Activated naive CD8-positive, alpha-beta T cell treated with anti-CD3 and anti-CD28 coated beads, Interleukin-2, amount 50 U/mL, for 24 hours (primary cell): ENCODE measurements around the gene APC2.

ENCODE experiments used
- ATAC-seq: fragments of 150-1000 bp; cut with Tn5 transposase; one replicate; pipeline ENCODE4 v1.10.0; 2021
- DNase-seq: peaks from one replicate; pipeline ENCODE4 v3.0.0; 2021
- H3K27ac Mint-ChIP-seq: one replicate; pipeline ENCODE4 v1.8.0; 2021; ENCODE audit warnings: mild to moderate bottlenecking, mixed read lengths
- H3K27me3 Mint-ChIP-seq: one replicate; pipeline ENCODE4 v1.8.0; 2021; ENCODE audit warnings: mixed read lengths
- H3K36me3 Mint-ChIP-seq: one replicate; pipeline ENCODE4 v1.8.0; 2021; ENCODE audit warnings: low read depth, mixed read lengths
- H3K4me1 Mint-ChIP-seq: one replicate; pipeline ENCODE4 v1.8.0; 2021; ENCODE audit warnings: mixed read lengths
- H3K4me3 Mint-ChIP-seq: one replicate; pipeline ENCODE4 v1.8.0; 2021; ENCODE audit warnings: mild to moderate bottlenecking, moderate library complexity, mixed read lengths
- H3K9me3 Mint-ChIP-seq: one replicate; pipeline ENCODE4 v1.8.0; 2021; ENCODE audit warnings: mixed read lengths

The APC2 gene

DNA sequence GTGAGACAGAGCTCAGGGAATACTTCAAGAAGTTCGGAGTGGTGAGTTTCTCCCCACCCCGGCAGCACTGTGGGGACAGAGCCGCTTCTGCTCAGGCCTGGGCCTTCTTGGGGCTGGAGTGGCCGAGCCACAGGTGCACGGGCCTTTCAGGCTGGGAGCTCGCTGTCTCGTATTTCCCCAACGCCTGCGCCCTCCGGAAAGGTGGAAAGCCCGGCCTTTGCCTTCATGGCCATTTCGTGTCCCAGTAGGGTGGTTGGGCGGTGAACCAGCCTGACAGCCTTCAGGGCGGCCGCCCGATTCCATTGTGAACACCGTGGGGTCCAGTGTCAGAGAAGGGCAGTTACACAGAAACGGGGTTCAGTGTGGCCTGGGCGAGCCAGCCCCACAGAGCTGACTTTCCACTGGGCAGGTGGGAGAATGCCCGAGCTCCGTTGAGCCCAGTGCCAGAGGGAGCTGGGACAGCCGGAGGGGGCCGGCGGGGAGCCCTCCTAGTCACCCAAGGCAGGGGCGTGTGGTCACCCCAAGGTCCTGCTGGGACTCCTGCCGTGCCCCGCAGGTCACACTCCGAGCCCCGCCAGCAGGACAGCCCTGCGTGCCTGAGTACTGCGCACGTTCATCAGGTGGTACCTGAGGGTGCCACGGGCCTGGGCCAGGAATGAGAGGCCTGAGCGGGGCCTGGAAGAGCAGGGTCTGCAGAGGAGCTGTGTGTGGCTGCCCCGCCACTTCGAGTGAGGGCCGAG lies 28.5 kb upstream of the APC2 start:
- H3K27ac Mint-ChIP-seq = no peak overlapping the region
- H3K36me3 Mint-ChIP-seq = peaks cover 51% of the 10 kb centered on the region

GRCh38 chr19:1421958-1422305 lies 28.0 kb upstream of the APC2 start:
- H3K9me3 Mint-ChIP-seq = no peaks in the 10 kb centered on the region
- H3K27me3 Mint-ChIP-seq = no peaks in the 10 kb centered on the region
- no peak for DNase-seq
- H3K4me1 Mint-ChIP-seq = peaks cover 9% of the 10 kb centered on the region
- no peak overlapping the region for H3K27ac Mint-ChIP-seq
- H3K36me3 Mint-ChIP-seq = peaks cover 51% of the 10 kb centered on the region
- no peak for ATAC-seq
- H3K4me3 Mint-ChIP-seq = no peak overlapping the region

More for the DNA sequence above, 28.5 kb upstream of the APC2 start:
- Mint-ChIP-seq H3K4me1 (peaks cover 12% of the 10 kb centered on the region), H3K4me3 (no peak overlapping the region), H3K27me3 (no peaks in the 10 kb centered on the region), H3K9me3 (no peaks in the 10 kb centered on the region)
- ATAC-seq (no peak), DNase-seq (no peak)

DNA sequence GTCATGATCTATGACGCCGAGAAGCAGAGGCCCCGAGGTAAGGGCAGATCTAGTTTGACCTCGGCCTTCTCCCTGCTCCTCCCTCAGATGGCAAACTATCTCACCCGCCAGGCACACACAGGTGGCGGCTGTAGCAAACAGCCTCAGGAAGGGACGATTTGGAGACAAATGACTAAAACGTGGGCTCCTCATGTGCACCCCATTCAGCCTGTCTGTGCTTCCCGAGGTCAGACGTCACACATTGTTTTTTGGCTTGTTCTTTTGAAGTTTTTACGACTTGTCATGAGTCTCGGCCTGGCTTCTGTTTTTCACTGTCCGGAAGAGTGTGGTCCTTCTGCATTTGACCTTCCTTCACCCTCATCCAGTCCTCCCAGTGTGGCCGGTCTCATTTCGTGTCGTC lies 27.6 kb upstream of the APC2 start:
- H3K36me3 Mint-ChIP-seq = peaks cover 47% of the 10 kb centered on the region
- no peak for ATAC-seq

DNA sequence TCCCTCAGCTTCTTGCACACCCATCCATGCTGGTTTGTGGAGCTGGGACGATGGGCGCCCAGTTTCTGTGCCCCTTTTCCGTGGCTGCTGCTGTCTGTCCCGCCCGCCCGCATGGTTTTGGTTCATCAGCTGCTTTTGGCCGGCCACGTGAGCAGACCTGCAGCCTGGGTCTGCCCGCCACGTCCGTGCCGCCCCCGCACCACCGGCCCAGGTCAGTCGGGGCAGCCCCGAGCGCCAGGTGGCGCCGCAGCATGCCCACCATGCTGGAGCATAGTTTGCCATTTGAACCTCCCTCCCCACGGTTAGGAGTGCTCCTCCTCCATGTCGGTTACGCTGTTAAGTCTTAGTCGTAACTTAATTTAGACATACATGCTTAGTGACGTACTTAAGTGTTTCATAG lies 27.0 kb upstream of the APC2 start:
- Mint-ChIP-seq H3K27ac (no peak overlapping the region), H3K27me3 (no peaks in the 10 kb centered on the region), H3K36me3 (peaks cover 45% of the 10 kb centered on the region), H3K9me3 (no peaks in the 10 kb centered on the region), H3K4me3 (no peak overlapping the region), H3K4me1 (peaks cover 2% of the 10 kb centered on the region)
- DNase-seq (no peak), ATAC-seq (no peak)

More for the DNA sequence above, 27.6 kb upstream of the APC2 start:
- Mint-ChIP-seq H3K4me1 (peaks cover 5% of the 10 kb centered on the region), H3K9me3 (no peaks in the 10 kb centered on the region), H3K27ac (no peak overlapping the region), H3K27me3 (no peaks in the 10 kb centered on the region), H3K4me3 (no peak overlapping the region)
- no peak for DNase-seq

GRCh38 chr19:1423436-1424191 lies 26.3 kb upstream of the APC2 start:
- no peak for DNase-seq
- H3K27ac Mint-ChIP-seq = no peak overlapping the region
- peaks cover 2% of the 10 kb centered on the region for H3K4me1 Mint-ChIP-seq
- H3K4me3 Mint-ChIP-seq = no peak overlapping the region
- peaks cover 48% of the 10 kb centered on the region for H3K36me3 Mint-ChIP-seq
- H3K9me3 Mint-ChIP-seq = no peaks in the 10 kb centered on the region
- H3K27me3 Mint-ChIP-seq = no peaks in the 10 kb centered on the region
- no peak for ATAC-seq

DNA sequence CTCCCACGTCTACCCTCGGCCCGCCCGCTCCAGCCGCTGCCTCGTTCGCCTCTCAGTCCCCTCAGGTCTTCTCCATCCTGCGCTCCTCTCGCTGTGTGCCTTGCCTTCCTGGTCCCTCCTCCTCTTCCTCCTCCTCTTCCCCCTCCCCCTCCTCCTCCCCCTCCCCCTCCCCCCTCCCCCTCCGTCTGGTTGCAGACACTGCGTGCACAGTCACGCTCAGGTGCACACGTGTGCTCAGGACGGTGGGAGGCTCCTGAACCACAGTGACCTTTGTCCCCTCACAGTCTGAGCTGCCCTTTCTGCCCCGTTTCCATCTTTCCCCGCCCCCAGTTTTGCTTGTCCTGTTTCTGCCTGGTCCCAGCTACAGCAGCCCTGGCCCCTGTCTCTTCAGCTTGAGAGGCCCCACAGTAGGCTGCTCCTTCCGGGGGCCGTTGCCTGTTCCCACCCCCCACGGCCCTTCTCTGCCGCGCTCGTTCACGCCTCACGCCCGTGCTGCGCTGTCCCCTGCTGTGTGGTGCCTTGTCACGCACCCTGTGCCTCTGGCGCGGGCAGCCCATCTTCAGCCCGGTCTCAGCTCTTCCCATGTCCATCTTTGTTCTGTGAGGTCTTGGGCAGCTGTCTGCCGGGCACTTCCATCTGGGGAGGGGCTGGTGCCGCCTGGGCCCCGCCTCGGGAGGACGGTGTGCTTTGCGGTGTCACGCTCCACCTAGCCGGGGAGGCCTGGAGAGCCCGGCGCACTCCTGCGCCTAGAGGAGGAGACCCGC lies 25.5 kb upstream of the APC2 start:
- ATAC-seq = no peak
- no peak overlapping the region for H3K4me3 Mint-ChIP-seq

DNA sequence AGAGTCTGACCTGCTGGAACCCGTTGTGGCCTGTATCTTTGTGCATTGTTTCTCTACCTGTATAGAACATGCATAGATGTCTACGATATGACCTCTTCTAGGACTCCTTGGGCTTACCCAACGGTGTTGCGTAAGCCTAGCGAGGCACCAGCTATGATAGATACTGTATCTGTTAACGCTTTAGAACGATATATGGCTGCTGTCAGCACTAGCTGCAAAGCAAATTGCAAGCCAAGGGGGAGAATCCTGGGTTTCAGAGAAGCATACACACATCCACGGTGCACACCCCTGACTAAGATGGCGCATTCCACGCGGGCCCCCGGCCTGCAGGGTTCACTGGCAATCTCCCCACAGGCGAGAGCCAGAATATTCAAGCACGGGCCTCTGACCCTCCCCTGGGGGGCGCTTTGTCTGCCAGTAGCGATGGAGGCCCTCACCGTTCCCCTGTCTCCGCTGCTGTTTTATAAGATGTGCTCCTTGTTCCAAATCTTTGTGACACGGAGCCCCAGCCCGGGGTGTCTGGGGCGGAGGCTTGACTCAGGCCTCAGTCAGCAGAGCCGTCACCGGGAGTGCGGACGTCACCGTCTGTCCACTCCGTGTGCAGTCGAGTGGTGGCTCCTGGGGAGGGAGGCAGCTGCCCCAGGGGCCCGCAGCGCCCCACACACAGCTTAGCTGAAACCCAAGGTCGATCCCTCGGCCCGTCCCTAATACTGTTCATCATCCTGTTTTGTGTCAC lies 24.7 kb upstream of the APC2 start:
- H3K27ac Mint-ChIP-seq = no peak overlapping the region
- H3K9me3 Mint-ChIP-seq = no peaks in the 10 kb centered on the region
- no peaks in the 10 kb centered on the region for H3K27me3 Mint-ChIP-seq
- no peak for ATAC-seq
- no peaks in the 10 kb centered on the region for H3K4me1 Mint-ChIP-seq
- H3K4me3 Mint-ChIP-seq = no peak overlapping the region
- DNase-seq = no peak
- H3K36me3 Mint-ChIP-seq = peaks cover 37% of the 10 kb centered on the region

More for the DNA sequence above, 25.5 kb upstream of the APC2 start:
- H3K27me3 Mint-ChIP-seq = no peaks in the 10 kb centered on the region
- H3K36me3 Mint-ChIP-seq = peaks cover 41% of the 10 kb centered on the region
- H3K4me1 Mint-ChIP-seq = no peaks in the 10 kb centered on the region
- H3K27ac Mint-ChIP-seq = no peak overlapping the region
- no peak for DNase-seq
- no peaks in the 10 kb centered on the region for H3K9me3 Mint-ChIP-seq

- H3K9me3 Mint-ChIP-seq = no peaks in the 10 kb centered on the region
- no peaks in the 10 kb centered on the region for H3K4me1 Mint-ChIP-seq
- peaks cover 34% of the 10 kb centered on the region for H3K36me3 Mint-ChIP-seq
- no peak overlapping the region for H3K27ac Mint-ChIP-seq
- DNase-seq = no peak
- H3K4me3 Mint-ChIP-seq = no peak overlapping the region
- ATAC-seq = no peak
- H3K27me3 Mint-ChIP-seq = no peaks in the 10 kb centered on the region
Observed at GRCh38 chr19:1425902-1426301, 24.0 kb upstream of the APC2 start.

GRCh38 chr19:1426736-1427135 lies 23.2 kb upstream of the APC2 start:
- DNase-seq = no peak
- Mint-ChIP-seq H3K9me3 (no peaks in the 10 kb centered on the region), H3K4me3 (no peak overlapping the region), H3K27ac (no peak overlapping the region), H3K4me1 (no peaks in the 10 kb centered on the region), H3K36me3 (peaks cover 32% of the 10 kb centered on the region), H3K27me3 (no peaks in the 10 kb centered on the region)
- no peak for ATAC-seq

GRCh38 chr19:1427221-1427920 lies 22.6 kb upstream of the APC2 start:
- no peak overlapping the region for H3K4me3 Mint-ChIP-seq
- H3K27me3 Mint-ChIP-seq = no peaks in the 10 kb centered on the region
- peaks cover 30% of the 10 kb centered on the region for H3K36me3 Mint-ChIP-seq
- ATAC-seq (no peak), DNase-seq (no peak)
- H3K27ac Mint-ChIP-seq = no peak overlapping the region
- H3K9me3 Mint-ChIP-seq = no peaks in the 10 kb centered on the region
- no peaks in the 10 kb centered on the region for H3K4me1 Mint-ChIP-seq

- Mint-ChIP-seq H3K4me3 (no peak overlapping the region), H3K36me3 (peaks cover 22% of the 10 kb centered on the region), H3K27me3 (no peaks in the 10 kb centered on the region), H3K27ac (no peak overlapping the region), H3K4me1 (no peaks in the 10 kb centered on the region), H3K9me3 (no peaks in the 10 kb centered on the region)
- no peak for ATAC-seq
- no peak for DNase-seq
Observed at GRCh38 chr19:1428738-1429391, 21.1 kb upstream of the APC2 start.

DNA sequence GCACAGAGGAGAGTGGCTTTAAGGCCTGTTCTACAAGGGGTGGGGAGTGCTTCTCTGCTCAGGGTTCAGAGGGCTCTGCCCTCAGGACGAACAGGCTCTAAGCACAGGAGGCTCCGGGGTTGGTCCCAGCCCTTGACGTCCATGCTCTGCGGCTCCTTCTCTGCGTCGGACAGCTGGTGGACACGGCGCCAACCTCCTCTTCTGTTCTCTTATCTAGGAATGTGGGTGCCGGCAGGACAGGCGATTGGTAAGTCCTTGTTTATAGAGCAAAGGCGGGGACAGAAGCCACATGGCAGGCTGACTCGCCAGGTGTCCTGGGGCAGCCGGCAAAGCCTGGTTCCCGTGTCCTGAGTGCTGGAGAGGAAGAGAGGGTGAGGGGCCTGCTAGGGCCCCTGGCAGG lies 20.2 kb upstream of the APC2 start:
- Mint-ChIP-seq H3K4me1 (no peaks in the 10 kb centered on the region), H3K9me3 (no peaks in the 10 kb centered on the region), H3K36me3 (peaks cover 19% of the 10 kb centered on the region), H3K27ac (no peak overlapping the region), H3K4me3 (no peak overlapping the region), H3K27me3 (no peaks in the 10 kb centered on the region)
- no peak for ATAC-seq
- DNase-seq = no peak

GRCh38 chr19:1430246-1430645 lies 19.7 kb upstream of the APC2 start:
- H3K36me3 Mint-ChIP-seq = peaks cover 15% of the 10 kb centered on the region

More at GRCh38 chr19:1430246-1430645, 19.7 kb upstream of the APC2 start:
- DNase-seq (no peak), ATAC-seq (no peak)
- Mint-ChIP-seq H3K27ac (no peak overlapping the region), H3K4me1 (no peaks in the 10 kb centered on the region), H3K4me3 (no peak overlapping the region), H3K9me3 (no peaks in the 10 kb centered on the region), H3K27me3 (no peaks in the 10 kb centered on the region)
